HEK293 (cell line): Measurements from ENCODE around the gene HGS.

ENCODE experiments used
- BCL11B ChIP-seq: fragments of 450-650 bp; formaldehyde crosslinking; IDR thresholded peaks from 2 replicates; pipeline ENCODE4 v1.5.1; 2016; ENCODE audit warnings: low read depth, missing biosample characterization, missing genetic modification characterization
- GLI4 ChIP-seq: fragments of 450-650 bp; formaldehyde crosslinking; IDR thresholded peaks from 2 replicates; pipeline ENCODE4 v1.5.1; 2016; ENCODE audit warnings: missing biosample characterization, missing genetic modification characterization
- HOXC10 ChIP-seq: sonication (generic); formaldehyde crosslinking; IDR thresholded peaks from 2 replicates; pipeline ENCODE4 v1.8.1; 2023; ENCODE audit warnings: mild to moderate bottlenecking, missing genetic modification reagents
- HOXD13 ChIP-seq: sonication (generic); formaldehyde crosslinking; IDR thresholded peaks from 2 replicates; pipeline ENCODE4 v1.8.0; 2022; ENCODE audit warnings: missing genetic modification reagents, borderline replicate concordance
- KLF1 ChIP-seq: fragments of 450-650 bp; formaldehyde crosslinking; IDR thresholded peaks from 2 replicates; pipeline ENCODE4 v1.5.1; 2016; ENCODE audit warnings: missing biosample characterization, missing genetic modification characterization
- REPIN1 ChIP-seq: fragments of 450-650 bp; formaldehyde crosslinking; IDR thresholded peaks from 2 replicates; pipeline ENCODE4 v1.5.1; 2017; ENCODE audit warnings: missing biosample characterization, missing genetic modification characterization, low read depth
- SALL2 ChIP-seq: fragments of 450-650 bp; formaldehyde crosslinking; IDR thresholded peaks from 2 replicates; pipeline ENCODE4 v1.5.0; 2017; ENCODE audit warnings: missing biosample characterization, mild to moderate bottlenecking, missing genetic modification characterization, borderline replicate concordance
- WT1 ChIP-seq: fragments of 450-650 bp; formaldehyde crosslinking; IDR thresholded peaks from 2 replicates; pipeline ENCODE4 v1.5.1; 2016; ENCODE audit warnings: missing biosample characterization, missing genetic modification characterization
- YY1 ChIP-seq: fragments of 450-650 bp; formaldehyde crosslinking; IDR thresholded peaks from 2 replicates; pipeline ENCODE4 v1.5.1; 2018; ENCODE audit warnings: missing biosample characterization, missing genetic modification characterization
- ZBTB17 ChIP-seq: fragments of 450-650 bp; formaldehyde crosslinking; IDR thresholded peaks from 2 replicates; pipeline ENCODE4 v1.5.1; 2016; ENCODE audit warnings: missing biosample characterization, missing genetic modification characterization
- ZBTB8A ChIP-seq: fragments of 450-650 bp; formaldehyde crosslinking; IDR thresholded peaks from 2 replicates; pipeline ENCODE4 v1.5.1; 2016; ENCODE audit warnings: missing biosample characterization, missing genetic modification characterization
- ZFP3 ChIP-seq: fragments of 450-650 bp; formaldehyde crosslinking; IDR thresholded peaks from 2 replicates; pipeline ENCODE4 v1.5.1; 2016; ENCODE audit warnings: low read depth, missing biosample characterization, missing genetic modification characterization
- ZFP69B ChIP-seq: fragments of 450-650 bp; formaldehyde crosslinking; IDR thresholded peaks from 2 replicates; pipeline ENCODE4 v1.5.1; 2016; ENCODE audit warnings: missing biosample characterization, missing genetic modification characterization
- ZNF138 ChIP-seq: fragments of 450-650 bp; formaldehyde crosslinking; IDR thresholded peaks from 2 replicates; pipeline ENCODE4 v1.5.1; 2016; ENCODE audit warnings: missing biosample characterization, missing genetic modification characterization, borderline replicate concordance
- ZNF174 ChIP-seq: fragments of 450-650 bp; formaldehyde crosslinking; IDR thresholded peaks from 2 replicates; pipeline ENCODE4 v1.5.0; 2017; ENCODE audit warnings: missing biosample characterization, mild to moderate bottlenecking, missing genetic modification characterization
- ZNF292 ChIP-seq: fragments of 450-650 bp; formaldehyde crosslinking; IDR thresholded peaks from 2 replicates; pipeline ENCODE4 v1.5.1; 2016; ENCODE audit warnings: low read depth, missing biosample characterization, missing genetic modification characterization, borderline replicate concordance
- ZNF311 ChIP-seq: fragments of 450-650 bp; formaldehyde crosslinking; IDR thresholded peaks from 2 replicates; pipeline ENCODE4 v1.5.1; 2017; ENCODE audit warnings: missing biosample characterization, missing genetic modification characterization, borderline replicate concordance
- ZNF366 ChIP-seq: fragments of 450-650 bp; formaldehyde crosslinking; conservative IDR thresholded peaks from 2 replicates; pipeline ENCODE4 v1.5.1; 2016; ENCODE audit warnings: missing biosample characterization, missing genetic modification characterization
- ZNF621 ChIP-seq: fragments of 450-650 bp; formaldehyde crosslinking; IDR thresholded peaks from 2 replicates; pipeline ENCODE4 v1.5.1; 2017; ENCODE audit warnings: missing biosample characterization, missing genetic modification characterization
- ZNF76 ChIP-seq: fragments of 450-650 bp; formaldehyde crosslinking; IDR thresholded peaks from 2 replicates; pipeline ENCODE4; 2016; ENCODE audit warnings: low read depth, missing biosample characterization, missing genetic modification characterization, borderline replicate concordance
- ZNF777 ChIP-seq: fragments of 450-650 bp; formaldehyde crosslinking; IDR thresholded peaks from 2 replicates; pipeline ENCODE4 v1.5.1; 2017; ENCODE audit warnings: missing biosample characterization, missing genetic modification characterization, borderline replicate concordance
- ZNF792 ChIP-seq: fragments of 450-650 bp; formaldehyde crosslinking; IDR thresholded peaks from 2 replicates; pipeline ENCODE4 v1.5.1; 2016; ENCODE audit warnings: missing biosample characterization, missing genetic modification characterization
- TF ChIP-seq, protein P1 (sequence below): fragments of 450-650 bp; formaldehyde crosslinking; IDR thresholded peaks from 2 replicates; pipeline ENCODE4 v1.5.1; 2016; ENCODE audit warnings: missing biosample characterization, missing genetic modification characterization, borderline replicate concordance
- TF ChIP-seq, protein P2 (sequence below): fragments of 450-650 bp; formaldehyde crosslinking; IDR thresholded peaks from 2 replicates; pipeline ENCODE4 v1.5.1; 2016; ENCODE audit warnings: missing biosample characterization, missing genetic modification characterization
- TF ChIP-seq, protein P3 (sequence below): fragments of 450-650 bp; formaldehyde crosslinking; IDR thresholded peaks from 2 replicates; pipeline ENCODE4 v1.5.1; 2016; ENCODE audit warnings: missing biosample characterization, missing genetic modification characterization
- TF ChIP-seq, protein P4 (sequence below): fragments of 450-650 bp; formaldehyde crosslinking; IDR thresholded peaks from 2 replicates; pipeline ENCODE4 v1.5.1; 2016; ENCODE audit warnings: missing biosample characterization, missing genetic modification characterization
- TF ChIP-seq, protein P5 (sequence below): fragments of 450-650 bp; formaldehyde crosslinking; IDR thresholded peaks from 2 replicates; pipeline ENCODE4 v1.5.1; 2016; ENCODE audit warnings: missing biosample characterization, missing genetic modification characterization

HGS gene

DNA sequence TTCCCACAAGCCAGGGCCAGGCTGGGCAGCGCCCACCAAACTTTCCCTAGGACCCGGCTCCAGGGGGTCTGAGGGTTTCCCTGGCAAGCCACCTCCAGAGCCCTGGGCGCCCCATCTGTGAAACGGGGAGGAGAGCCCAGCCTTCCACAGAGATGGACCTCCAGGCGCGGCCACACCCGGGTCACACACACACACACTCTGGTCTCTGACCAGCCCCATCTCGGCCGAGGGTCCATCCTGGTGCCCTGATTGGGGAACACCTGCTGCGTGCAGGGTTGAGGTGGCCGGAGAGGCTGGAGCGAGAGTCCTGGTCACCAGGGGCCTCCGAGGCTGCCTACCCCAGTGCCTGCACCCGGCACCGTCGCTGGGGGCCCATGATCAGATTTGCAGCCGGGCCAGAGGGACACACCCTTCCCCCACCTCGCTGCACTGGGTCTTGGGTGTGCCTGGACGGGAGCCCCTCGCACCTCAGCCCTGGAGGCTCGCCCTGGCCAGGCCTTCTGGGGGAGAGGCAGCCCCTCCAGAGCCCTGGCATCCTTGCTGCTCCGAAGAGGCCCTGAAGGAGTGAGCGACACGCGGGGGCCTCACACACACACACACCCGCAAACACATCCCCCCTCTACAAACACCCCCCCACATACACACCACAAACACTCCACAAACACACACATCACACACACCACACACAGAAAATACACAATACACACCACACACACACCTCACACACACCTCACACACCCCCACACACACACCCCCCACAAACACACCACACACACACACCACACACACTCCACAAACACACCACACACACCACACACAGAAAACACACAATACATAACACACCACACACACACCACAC is 58.0 kb downstream of the HGS start (continued):
- TF ChIP-seq, protein P1, sequence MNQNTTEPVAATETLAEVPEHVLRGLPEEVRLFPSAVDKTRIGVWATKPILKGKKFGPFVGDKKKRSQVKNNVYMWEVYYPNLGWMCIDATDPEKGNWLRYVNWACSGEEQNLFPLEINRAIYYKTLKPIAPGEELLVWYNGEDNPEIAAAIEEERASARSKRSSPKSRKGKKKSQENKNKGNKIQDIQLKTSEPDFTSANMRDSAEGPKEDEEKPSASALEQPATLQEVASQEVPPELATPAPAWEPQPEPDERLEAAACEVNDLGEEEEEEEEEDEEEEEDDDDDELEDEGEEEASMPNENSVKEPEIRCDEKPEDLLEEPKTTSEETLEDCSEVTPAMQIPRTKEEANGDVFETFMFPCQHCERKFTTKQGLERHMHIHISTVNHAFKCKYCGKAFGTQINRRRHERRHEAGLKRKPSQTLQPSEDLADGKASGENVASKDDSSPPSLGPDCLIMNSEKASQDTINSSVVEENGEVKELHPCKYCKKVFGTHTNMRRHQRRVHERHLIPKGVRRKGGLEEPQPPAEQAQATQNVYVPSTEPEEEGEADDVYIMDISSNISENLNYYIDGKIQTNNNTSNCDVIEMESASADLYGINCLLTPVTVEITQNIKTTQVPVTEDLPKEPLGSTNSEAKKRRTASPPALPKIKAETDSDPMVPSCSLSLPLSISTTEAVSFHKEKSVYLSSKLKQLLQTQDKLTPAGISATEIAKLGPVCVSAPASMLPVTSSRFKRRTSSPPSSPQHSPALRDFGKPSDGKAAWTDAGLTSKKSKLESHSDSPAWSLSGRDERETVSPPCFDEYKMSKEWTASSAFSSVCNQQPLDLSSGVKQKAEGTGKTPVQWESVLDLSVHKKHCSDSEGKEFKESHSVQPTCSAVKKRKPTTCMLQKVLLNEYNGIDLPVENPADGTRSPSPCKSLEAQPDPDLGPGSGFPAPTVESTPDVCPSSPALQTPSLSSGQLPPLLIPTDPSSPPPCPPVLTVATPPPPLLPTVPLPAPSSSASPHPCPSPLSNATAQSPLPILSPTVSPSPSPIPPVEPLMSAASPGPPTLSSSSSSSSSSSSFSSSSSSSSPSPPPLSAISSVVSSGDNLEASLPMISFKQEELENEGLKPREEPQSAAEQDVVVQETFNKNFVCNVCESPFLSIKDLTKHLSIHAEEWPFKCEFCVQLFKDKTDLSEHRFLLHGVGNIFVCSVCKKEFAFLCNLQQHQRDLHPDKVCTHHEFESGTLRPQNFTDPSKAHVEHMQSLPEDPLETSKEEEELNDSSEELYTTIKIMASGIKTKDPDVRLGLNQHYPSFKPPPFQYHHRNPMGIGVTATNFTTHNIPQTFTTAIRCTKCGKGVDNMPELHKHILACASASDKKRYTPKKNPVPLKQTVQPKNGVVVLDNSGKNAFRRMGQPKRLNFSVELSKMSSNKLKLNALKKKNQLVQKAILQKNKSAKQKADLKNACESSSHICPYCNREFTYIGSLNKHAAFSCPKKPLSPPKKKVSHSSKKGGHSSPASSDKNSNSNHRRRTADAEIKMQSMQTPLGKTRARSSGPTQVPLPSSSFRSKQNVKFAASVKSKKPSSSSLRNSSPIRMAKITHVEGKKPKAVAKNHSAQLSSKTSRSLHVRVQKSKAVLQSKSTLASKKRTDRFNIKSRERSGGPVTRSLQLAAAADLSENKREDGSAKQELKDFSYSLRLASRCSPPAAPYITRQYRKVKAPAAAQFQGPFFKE (tag by site-specific recombination): no peak
- no peak for TF ChIP-seq WT1
- peak; percentile 52 for TF ChIP-seq ZBTB8A (tag by site-specific recombination)
- no peak for TF ChIP-seq ZNF777 (tag by site-specific recombination)
- no peak for TF ChIP-seq ZNF138 (tag by site-specific recombination)
- TF ChIP-seq BCL11B (tag by site-specific recombination): no peak
- TF ChIP-seq, protein P2, sequence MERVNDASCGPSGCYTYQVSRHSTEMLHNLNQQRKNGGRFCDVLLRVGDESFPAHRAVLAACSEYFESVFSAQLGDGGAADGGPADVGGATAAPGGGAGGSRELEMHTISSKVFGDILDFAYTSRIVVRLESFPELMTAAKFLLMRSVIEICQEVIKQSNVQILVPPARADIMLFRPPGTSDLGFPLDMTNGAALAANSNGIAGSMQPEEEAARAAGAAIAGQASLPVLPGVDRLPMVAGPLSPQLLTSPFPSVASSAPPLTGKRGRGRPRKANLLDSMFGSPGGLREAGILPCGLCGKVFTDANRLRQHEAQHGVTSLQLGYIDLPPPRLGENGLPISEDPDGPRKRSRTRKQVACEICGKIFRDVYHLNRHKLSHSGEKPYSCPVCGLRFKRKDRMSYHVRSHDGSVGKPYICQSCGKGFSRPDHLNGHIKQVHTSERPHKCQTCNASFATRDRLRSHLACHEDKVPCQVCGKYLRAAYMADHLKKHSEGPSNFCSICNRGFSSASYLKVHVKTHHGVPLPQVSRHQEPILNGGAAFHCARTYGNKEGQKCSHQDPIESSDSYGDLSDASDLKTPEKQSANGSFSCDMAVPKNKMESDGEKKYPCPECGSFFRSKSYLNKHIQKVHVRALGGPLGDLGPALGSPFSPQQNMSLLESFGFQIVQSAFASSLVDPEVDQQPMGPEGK: peak; percentile 74; the same call in 1 of the 2 replicates
- TF ChIP-seq GLI4 (tag by site-specific recombination): no peak
- no peak for TF ChIP-seq REPIN1
- TF ChIP-seq KLF1 (tag by site-specific recombination): peak; percentile 41; the same call in 1 of the 2 replicates
- TF ChIP-seq ZFP69B (tag by site-specific recombination): no peak
- TF ChIP-seq ZNF792 (tag by site-specific recombination): no peak
- TF ChIP-seq, protein P3, sequence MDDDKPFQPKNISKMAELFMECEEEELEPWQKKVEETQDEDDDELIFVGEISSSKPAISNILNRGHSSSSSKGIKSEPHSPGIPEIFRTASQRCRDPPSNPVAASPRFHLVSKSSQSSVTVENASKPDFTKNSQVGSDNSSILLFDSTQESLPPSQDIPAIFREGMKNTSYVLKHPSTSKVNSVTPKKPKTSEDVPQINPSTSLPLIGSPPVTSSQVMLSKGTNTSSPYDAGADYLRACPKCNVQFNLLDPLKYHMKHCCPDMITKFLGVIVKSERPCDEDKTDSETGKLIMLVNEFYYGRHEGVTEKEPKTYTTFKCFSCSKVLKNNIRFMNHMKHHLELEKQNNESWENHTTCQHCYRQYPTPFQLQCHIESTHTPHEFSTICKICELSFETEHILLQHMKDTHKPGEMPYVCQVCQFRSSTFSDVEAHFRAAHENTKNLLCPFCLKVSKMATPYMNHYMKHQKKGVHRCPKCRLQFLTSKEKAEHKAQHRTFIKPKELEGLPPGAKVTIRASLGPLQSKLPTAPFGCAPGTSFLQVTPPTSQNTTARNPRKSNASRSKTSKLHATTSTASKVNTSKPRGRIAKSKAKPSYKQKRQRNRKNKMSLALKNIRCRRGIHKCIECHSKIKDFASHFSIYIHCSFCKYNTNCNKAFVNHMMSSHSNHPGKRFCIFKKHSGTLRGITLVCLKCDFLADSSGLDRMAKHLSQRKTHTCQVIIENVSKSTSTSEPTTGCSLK (tag by site-specific recombination): no peak
- TF ChIP-seq ZFP3 (tag by site-specific recombination): no peak
- TF ChIP-seq ZNF311 (tag by site-specific recombination): no peak
- no peak for TF ChIP-seq HOXD13 (CRISPR knock-in tag)
- TF ChIP-seq ZNF174 (tag by site-specific recombination): no peak
- TF ChIP-seq, protein P4, sequence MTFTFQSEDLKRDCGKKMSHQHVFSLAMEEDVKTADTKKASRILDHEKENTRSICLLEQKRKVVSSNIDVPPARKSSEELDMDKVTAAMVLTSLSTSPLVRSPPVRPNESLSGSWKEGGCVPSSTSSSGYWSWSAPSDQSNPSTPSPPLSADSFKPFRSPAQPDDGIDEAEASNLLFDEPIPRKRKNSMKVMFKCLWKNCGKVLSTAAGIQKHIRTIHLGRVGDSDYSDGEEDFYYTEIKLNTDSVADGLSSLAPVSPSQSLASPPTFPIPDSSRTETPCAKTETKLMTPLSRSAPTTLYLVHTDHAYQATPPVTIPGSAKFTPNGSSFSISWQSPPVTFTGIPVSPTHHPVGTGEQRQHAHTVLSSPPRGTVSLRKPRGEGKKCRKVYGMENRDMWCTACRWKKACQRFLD (tag by site-specific recombination): no peak
- TF ChIP-seq ZNF76 (tag by site-specific recombination): no peak; the same call in 1 of the 2 replicates
- no peak for TF ChIP-seq HOXC10 (CRISPR knock-in tag)
- no peak for TF ChIP-seq SALL2 (tag by site-specific recombination)
- TF ChIP-seq, protein P5, sequence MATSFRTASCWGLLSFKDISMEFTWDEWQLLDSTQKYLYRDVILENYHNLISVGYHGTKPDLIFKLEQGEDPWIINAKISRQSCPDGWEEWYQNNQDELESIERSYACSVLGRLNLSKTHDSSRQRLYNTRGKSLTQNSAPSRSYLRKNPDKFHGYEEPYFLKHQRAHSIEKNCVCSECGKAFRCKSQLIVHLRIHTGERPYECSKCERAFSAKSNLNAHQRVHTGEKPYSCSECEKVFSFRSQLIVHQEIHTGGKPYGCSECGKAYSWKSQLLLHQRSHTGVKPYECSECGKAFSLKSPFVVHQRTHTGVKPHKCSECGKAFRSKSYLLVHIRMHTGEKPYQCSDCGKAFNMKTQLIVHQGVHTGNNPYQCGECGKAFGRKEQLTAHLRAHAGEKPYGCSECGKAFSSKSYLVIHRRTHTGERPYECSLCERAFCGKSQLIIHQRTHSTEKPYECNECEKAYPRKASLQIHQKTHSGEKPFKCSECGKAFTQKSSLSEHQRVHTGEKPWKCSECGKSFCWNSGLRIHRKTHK (tag by site-specific recombination): no peak
- no peak for TF ChIP-seq ZNF366
- TF ChIP-seq ZBTB17 (tag by site-specific recombination): no peak
- no peak for TF ChIP-seq ZNF621 (tag by site-specific recombination)
- TF ChIP-seq ZNF292 (tag by site-specific recombination): no peak
- no peak for TF ChIP-seq YY1 (tag by site-specific recombination)
